ENCODE measurements around the gene AGMAT.
"Not testable (repeated sequence)": the region's sequence is repeated elsewhere in the genome, so short reads cannot be mapped to it uniquely, and the experiment has no call there.

Gene AGMAT

DNA sequence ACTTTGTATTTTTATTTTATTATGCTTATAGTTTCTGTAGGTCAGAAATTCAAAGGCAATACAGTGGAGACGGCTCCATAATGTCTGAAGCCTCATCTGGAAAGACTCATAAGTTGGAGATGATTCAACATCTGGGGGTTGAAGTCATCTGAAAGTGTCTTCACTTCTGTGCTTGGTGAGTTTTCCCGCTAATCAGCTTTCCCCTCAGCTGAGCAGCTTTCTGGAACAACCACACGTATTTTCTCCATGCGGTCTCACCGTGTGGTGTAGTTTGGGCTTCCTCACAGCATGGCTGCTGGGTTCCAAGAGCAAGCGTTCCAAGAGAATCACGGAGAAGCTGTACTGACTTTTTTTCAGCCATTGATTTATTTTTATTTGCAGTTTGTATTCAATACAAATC lies 24.8 kb upstream of the AGMAT start:
- DNase-seq: no peak

DNA sequence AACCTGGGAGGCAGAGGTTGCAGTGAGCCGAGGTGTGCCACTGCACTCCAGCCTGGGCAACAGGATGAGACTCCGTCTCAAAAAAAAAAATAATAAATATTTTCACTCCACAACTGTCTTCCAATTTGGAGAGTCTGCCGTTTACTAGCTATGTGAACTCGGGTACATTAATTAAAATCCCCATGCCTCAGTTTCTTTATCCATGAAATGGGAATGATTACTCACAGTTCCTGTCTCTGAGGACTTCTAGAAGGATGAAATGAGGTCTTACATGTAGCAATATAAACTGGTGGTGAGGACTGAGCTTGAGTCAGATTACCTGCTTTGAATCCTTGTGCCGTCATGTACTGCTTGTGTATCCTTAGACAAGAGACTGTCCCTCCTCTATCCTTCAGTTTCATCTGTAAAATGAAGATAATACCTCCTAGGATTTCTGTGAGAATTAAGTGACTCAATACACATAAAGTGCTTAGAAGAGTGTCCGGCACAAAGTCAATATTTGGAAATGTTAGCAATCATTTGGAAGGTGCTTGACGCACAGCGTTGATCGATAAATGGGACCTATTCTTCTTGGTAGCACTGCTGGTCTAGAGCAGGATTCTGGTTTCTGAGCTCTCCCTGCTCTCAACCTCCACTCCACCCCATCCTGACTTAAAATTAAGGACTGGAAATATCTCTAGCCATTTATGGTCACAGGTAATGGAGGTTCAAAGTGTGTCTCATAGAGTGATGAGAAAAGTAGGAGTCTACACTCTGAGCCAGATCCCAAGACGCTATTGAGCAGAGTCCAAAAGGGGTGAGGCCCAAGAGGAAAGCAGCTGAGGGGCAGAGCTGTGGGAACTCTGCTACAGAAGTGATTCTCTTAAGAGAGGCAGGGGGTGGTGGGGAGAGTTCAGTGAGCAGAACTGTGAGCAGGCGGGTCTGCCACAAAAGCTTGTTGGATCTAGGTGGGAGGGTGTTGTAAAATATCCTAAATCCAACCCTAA lies 20.8 kb upstream of the AGMAT start:
- DNase-seq: no peak

DNA sequence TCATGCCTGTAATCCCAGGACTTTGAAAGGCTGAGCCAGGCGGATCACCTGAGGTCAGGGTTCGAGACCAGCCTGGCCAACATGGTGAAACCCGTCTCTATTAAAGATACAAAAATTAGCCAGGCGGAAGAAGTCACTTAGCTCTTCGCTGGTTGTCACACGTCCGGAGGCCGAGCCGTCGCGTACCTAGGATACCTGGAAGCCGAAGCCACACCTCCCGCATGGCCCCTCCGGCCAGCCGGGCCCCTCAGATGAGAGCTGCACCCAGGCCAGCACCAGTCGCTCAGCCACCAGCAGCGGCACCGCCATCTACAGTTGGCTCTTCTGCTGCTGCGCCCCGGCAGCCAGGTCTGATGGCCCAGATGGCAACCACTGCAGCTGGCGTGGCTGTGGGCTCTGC lies 19.5 kb upstream of the AGMAT start:
- not testable (repeated sequence) for DNase-seq

DNA sequence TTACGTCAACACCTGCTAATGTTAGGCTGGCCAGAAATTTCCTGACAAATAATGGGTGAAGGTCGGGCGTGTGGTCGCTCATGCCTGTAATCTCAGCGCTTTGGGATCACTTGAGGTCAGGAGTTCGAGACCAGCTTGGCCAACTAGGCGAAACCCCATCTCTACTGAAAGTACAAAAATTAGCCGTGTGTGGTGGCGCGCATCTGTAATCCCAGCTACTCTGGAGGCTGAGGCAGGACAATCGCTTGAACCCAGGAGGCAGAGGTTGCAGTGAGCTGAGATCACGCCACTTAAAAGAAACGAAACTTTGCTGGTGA lies 19.1 kb upstream of the AGMAT start:
- not testable (repeated sequence) for DNase-seq

DNA sequence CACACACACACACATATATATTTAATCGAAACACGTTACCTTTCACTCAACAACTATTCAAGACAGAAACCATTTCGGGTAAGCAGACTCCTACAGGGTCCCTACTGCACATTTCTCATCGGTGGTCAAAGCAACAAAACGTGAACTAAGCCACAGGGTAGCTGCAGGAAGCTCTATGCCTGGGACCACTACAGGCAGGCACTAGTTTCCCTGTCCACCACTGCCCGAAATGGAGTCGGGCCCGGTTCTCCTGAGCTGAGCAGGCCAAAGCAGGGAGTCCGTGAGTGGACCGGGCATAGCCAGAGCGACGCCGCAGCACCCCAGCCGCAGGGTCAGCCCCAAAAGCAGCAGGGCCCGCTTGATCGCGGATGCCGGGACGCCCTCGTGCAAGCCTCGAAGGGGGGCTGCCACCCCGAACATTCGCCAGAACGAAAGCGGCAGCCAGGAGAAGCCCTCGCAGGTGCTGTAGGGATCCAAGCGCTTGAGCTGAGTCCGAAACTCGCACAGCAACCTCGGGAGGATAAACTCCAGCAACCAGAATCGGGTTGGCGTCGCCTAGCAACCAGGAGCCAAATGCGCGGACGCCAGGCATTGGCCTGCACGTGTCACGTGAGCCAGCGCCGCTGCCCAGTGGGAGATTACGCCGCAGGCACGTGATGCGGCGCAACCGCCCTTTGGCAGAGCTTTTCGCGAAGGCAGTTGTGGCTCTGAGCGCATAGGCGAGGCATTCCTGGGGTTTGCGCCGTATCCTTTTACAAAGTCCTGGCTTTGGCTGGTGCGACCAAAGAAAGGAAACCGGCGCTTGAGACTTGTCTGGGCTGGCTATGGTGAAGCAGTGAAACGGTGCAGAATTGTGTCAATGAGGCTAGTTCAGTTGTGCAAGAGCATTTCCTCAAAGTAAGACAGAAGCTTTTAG lies 18.5 kb upstream of the AGMAT start:
- DNase-seq: peak; percentile 63 to 86

DNA sequence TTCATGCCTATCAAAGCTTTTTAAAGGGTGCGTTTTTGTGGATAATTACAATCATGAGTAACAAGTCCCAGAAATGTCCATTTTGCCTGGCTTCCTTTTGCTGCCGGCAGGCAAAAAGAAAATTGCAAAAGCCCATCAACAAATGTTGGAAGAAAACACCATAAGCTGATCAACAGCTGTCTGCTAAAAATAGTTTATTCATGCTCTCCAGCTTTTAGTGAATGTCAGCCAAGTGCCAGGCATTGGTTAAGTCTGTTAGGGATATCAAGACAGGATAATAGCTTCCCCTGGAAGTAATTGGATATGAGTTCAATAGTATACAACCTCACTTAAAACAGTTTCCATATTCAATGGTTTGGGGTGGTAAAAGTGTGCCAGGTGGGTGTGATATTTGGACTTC lies 13.6 kb upstream of the AGMAT start:
- DNase-seq: no peak

DNA sequence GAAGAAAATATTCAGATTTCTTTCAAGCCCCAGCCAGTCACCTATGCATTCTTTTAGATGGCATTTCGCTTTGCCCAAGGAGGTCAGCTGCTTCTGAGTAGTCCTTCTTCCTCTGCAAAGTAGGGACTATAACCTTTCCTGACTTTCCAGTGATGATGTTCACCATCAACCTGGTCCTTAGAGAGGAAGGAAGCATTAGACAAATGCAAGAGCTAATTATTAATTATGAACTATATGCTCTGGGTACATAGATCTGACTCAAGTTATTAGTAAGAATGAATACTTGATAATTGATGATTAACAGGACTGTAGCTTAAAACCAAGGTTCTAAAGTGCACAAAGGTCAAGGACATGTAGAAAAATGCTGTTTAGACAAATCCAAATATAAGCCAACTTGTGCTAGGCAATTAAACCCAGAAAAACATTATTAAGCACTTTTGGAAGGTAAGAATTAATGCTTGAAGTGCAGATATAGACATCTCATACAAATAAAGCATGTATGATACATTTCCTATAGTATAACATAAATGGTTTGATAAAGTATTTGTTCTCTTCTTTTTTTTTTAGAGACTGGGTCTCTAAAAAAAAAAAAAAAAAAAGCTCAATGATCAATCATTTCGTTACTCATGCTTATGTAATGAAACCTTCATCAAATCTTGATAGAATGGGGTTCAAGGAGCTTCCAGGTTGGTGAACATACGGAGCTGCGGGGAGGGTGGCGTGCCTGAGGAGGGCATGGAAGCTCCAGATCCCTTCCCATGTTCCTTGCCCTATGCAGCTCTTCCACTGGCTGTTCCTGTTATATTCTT lies 11.2 kb upstream of the AGMAT start:
- no peak for DNase-seq

DNA sequence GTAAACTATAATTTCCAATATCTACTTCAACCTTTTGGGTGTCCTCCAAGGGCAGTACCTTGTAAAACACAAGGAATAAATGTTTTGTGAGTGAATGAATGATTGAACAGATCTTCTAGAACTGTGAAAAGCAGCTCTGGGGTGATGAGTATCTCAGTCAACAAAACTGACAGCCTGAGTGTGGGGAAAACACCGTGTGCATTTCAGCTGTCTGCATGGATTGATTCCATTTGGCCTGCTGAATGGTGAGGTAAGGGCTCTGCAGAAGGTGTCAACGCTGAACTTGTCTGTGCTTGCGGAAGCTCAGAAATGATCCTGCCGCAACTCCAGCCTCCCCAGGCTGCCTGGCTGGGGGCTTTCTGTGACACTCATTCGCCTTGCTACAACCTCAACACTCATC lies 7.4 kb upstream of the AGMAT start:
- DNase-seq: no peak

DNA sequence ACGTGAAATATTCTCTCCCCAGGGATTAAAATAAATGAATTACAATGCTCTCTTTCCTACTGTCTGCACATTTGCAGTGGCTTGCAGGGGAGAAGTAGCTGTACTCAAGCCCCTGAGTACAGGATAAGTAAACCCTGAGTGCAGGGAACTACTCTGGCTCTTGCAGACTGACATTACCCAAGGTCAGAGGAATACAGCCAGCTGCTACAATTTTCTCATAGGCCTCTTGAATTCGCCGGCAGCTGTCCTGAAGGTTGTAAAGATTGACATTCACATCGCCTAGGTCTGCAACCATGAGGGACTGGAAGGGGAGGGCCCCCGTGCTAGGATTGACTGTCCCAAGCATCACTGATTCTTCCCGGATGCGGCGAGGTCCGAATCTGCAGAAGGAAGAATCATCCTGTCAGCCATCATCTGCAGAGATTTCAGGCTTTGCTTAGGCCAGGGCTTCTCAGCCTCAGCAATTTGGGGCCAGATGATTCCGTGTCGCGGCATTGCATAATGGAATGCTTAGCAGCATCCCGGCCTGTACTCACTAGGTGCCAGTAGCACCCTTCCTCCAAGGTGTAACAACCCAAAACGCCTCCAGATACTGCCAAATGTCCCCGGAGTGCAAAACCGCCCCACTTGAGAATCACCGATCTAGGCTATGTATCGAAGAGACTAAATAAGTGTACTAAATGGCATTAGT lies 1.7 kb downstream of the AGMAT start:
- DNase-seq: no peak

DNA sequence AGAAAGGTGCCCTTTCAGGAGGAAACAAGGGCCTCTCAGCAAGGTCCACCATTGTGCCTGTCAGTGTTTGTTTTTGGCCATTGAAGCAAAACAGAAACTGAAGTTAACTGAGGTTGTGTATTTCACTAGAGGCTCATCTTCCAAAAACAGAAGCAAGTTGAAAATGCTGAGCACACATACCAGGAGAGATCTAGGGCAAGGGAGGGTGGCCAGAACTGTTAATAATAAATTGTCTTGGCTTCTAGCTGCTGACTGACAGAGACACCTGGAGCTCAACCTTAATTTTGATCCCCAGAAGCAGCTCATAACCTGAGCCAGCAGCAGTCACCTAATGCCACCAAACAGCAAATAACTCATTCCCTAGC lies 5.2 kb downstream of the AGMAT start:
- no peak for DNase-seq

DNA sequence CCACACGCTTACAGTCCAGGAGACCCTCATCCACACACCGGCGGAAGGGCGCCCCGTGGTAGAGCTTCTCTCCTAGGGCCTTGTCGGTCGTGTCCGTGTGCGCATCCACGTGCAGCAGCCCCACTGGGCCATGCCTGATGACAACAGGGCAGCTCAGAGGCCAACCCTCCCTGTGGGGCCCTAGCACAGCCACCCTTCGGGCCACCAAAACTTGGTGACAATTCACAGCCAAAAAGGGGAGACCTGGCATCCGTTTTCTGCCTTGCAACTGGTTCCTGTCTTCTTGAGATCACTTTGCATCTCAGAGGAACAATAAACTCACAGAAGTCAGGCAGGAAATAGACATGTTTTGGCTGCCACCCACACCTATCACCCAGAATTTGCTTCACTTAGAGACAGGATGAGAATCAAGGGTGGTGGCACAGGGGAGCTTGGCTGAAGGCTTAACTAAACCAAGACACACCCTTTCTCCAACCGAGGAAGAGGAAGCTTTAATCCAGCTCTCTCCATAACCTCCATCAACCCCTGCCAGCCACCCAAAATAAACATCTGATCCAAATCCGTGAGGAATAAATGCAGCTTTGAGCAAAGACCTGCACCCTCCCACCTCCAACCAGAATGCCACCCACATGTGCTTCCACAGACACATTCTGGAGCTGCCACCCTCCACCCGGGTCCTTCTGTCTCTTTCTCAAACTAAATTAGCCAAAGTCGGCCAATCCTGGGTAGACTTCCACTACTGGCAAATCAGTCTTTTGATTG lies 5.7 kb downstream of the AGMAT start:
- no peak for DNase-seq

DNA sequence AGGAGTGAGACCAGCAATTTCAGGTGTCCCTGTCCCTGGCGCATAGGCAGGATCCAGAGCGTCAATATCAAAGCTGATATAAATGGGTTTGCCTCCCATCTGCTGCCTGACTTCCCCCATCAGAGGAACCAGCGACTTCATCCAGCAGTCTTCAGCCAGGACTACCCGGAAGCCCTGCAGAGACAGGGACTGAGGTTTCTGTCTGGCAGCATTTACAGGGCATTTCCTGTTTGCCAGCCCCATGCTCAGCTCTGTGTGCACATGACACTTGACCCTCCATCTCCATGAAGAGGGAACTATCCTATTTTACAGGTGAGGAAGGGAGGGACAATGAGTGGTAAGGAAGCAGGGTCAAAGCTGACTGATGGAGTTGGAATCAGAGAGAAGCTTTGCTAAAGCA lies 7.2 kb downstream of the AGMAT start:
- DNase-seq: no peak

DNA sequence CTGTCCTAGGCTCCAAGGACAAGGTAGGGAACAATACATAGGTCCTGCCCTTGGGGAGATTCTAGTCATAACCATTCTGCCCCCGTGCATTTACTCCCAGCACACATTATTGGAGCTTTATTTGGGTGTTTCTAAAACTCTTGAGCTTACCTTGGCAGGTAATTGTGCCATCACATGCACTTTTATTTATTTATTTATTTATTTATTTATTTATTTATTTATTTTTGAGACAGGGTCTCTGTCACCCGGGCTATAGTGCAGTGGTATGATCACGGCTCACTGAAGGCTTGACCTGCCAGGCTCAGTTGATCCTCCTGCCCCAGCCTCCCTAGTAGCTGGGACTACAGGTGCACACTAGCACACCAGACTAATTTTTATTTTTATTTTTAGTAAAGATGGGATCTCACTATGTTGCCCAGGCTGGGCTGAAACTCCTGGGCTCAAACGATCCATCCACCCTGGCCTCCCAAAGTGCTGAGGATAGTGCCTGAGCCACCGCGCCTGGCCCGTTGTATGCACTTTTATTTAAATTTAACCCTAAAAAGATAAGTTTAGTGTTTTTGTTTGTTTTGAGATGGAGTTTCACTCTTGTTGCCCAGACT lies 9.2 kb downstream of the AGMAT start:
- DNase-seq: no peak

DNA sequence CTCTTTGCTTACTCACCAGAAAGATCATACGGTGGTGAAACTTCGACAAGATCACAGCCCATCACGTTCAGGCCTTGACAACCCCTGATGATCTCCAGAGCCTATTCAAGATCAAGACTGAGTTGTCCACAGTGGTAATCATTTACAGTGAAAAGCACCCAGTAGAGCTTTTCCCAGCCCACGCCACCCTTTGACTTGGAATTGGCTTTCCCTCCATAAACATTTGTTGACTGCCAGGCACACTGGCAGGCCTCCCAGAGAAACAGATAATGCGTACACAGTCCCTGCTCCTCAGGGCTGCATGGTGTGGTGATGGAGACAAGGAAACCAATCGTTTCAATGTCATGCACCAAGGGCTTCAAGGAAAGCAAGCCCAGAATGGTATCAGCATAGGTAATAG lies 10.1 kb downstream of the AGMAT start:
- DNase-seq: no peak

DNA sequence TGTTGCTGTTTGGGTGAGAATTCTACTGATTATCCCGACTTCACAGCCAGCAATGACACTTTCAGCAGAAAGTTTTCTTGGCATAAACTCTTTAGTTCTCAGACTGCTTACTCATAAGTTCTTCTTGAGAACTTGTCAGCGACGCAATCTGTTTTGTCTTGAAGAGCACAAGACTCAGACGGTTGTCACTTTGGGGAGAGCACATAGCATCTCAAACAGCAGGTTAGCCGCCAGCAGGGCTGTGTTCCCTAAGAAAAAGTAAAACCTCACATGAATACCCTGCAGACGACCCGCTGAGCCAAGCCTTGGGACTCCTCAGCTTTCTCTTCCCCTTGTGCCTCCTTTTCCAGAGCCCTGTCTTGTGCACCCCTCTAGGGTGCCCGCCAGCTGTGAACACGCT lies 11.4 kb downstream of the AGMAT start:
- DNase-seq: no peak

DNA sequence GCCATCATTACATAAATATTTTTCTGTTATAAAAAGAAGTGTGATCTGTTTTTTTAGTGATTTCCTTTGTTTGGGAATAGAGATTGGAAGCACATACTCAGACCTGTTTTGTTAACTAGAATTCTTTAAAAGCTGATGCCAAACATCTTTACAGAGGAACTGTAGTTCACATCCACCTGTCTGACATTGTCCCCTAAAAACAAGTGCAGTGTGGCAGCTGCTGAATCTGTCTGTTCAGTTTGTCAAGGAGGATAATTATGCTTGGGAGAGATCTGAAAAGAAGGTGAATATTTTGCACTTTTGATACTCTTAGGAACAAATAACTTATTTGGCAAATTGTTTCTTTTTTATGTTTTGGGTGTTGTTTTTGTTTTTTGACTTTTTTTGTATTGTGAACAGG lies 13.6 kb downstream of the AGMAT start:
- no peak for DNase-seq

DNA sequence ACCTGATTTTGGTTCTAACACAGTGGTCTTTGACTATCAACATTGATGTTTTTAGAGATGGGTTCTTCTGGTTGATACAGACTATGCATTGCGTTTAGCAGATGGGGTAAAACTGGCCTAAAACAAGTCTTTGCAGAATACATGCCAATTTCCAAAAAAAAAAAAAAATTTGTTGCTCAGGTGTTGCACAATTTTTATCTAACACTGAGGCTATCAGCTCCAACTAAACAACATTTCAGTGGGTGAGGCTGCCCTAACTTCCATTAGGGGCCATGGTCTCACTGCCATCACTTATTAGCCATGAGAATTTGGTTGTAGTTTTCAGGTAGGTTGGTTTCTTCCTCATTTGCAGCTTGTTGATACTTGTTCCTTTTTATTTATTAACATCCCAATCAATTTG lies 14.0 kb downstream of the AGMAT start:
- no peak for DNase-seq

DNA sequence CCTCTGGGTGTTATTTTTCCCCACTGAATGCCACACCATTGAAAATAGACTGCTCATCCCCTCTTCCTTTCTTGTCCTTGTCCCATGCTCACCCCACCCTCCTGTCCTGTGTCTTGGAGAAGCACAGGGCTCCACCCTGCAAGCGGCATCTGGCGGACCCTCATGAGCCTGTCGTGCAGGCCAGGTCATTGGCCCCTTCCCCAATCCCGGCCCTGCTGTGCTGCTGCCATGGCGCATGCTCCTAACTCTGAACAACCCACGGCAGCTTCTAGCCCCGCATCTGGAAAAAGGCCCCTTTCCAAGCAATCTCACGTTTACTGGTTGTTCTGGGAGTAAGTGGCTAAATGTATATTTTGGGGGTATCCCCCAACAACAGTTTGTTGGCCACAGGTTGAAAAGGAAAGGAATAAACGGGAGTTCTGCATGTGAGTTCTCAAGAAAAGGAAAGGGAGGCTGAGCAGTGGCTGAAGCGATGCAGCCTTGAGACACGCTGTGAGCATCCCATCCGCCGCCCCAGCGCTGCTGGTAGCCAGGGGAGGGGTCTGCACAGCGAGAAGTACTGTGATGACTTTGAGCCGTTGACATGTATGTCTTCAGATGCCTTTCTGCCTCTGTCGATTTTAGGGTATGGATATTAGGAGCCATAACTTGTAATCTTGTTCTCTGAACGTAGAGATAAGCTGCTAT lies 16.3 kb downstream of the AGMAT start:
- DNase-seq: no peak

DNA sequence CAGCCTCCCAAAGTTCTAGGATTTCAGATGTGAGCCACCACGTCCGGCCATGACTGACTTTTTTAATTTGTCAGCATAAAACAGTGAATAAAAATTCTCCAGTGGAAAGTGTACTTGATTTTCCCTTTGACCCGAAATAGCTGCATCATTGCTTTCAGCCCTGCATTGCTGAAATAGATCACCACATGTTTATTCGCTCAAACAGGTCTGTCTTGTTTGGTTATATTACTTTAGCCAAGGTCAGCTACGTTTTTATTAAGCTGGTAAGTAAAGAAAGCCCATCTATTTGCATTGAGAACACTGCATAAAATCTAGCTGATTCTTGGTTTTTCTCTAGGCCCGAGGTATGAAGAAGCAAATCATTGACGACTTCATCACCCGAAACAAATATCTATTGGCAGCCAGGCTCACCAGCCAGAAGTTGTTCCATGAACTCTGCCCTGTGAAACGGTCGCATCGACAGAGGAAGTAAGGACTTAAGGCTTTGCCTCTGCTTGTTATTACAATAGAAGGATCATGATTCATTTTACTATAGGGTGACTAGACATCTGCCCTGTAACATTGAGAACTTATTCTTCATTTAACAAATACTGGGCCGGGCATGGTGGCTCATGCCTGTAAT lies 25.6 kb downstream of the AGMAT start:
- DNase-seq: no peak

DNA sequence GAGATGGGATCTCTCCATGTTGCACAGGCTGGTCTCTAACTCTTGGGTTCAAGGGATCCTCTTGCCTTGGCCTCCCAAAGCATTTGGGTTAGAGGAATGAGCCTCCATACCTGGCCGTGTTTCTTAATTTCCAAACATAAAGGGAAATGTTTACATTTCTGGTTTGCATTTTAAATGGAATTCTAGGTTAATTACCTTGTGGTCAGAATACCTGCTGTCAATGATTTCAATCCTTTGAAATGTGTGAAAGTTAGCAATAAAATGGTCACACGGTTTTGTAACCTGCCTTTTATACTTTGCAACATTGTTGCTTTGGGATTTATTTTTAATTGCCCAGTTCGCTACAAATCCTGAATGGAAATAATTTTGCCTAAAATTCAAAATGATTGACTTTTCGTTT lies 26.3 kb downstream of the AGMAT start:
- DNase-seq: no peak
